ENCODE measurements around the gene RFFL.
"Not testable (repeated sequence)": the region's sequence is repeated elsewhere in the genome, so short reads cannot be mapped to it uniquely, and the experiment has no call there.

The RFFL gene

DNA sequence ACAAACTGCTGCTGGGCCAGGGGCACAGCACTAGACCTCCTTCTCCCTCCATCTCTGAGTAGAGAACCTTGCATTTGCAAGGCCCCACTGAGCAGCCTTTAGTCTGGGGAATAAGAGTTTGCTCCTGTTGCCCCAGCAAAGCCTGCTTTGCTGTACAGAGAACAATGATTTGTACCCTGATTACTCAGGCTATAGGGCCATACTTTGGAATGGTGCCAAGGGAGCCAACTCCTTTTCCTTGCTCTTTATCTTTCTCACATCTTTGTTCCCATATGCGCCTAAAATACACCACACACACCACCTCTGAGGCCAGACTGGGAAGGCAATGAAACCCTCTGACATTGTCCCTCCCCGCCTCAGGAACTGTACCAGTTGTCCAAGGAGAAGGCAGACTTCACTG, 62.0 kb downstream of the RFFL start:
- no peak for DNase-seq

DNA sequence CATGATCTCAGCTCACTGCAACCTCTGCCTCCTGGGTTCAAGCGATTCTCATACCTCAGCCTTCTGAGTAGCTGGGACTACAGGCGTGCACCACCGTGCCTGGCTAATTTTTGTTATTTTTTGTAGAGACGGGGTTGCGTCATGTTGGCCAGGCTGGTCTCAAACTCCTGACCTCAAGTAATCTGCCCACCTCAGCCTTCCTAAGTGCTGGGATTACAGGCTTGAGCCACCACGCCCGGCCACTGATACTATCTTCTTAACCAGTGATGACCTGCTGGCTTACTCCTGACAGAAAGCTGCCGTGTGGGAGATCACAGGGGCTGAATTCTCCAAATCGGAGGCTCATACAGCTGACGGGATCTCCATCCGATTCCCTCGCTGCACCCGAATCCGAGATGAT, 62.5 kb downstream of the RFFL start:
- not testable (repeated sequence) for DNase-seq

DNA sequence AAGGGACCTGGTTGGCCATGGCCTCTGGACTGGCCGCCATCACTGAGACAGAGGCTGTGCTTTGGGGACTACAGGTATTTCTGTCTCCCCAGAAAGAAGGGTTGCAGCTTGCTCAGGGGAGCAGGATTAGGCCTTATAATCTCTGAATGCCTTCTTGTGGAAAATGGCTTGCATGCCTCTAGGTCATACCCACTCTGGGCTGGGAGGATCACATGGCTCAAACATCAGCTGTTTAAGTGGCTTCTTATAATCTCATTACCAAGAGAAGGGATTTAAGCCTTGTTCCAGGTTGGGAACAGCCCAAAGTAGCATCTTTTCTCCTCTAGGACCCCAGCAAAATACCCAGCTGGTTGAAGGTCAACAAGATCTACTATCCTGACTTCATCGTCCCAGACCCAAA, 64.1 kb downstream of the RFFL start:
- no peak for DNase-seq

GRCh38 chr17:34998205-34998604, 65.3 kb downstream of the RFFL start:
- DNase-seq = peak; percentile 86

DNA sequence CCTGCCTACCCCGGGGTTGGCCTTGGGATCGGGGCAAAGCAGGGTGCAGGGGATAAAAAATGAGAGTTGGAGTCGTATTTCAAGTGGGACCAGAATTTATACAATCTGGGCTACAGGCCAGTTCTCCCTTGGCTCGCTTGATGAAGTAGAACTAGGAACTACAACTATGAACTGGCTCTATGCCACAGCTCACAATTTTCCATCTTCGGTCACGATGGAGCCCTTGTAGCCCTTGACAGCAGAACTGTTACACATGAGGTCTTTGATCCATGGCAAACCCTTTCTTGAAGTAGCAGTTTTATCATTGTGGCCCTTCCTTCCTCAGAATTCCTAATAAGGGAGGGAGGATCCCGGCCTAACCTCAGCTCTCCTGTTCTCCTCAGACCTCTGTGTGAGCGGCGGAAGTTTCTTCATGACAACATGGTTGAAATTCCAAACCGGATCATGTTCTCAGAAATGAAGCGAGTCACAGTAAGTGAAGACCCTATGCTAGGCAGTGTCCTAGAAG, 66.1 kb downstream of the RFFL start:
- no peak for DNase-seq

GRCh38 chr17:34996422-34997285, 66.9 kb downstream of the RFFL start:
- no peak for DNase-seq

DNA sequence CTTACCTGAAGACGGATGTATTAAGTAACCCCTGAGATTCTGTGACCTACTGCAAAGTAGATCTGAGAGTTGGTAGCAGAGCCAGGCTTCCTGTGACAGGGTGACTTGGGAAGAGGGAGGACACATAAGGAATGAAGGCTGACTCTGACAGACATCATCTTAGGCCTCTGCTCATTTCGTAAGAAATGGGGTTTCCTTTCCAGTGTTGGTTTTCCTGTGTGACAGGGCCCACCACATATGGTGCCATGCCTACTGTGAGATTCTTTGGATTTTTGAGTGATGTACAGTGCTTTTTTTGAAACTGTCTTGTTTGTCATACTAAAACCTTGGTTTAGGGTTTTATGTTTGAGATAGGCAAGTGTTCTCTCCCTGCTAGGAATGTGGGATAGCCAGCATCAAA, 70.5 kb downstream of the RFFL start:
- DNase-seq = no peak

DNA sequence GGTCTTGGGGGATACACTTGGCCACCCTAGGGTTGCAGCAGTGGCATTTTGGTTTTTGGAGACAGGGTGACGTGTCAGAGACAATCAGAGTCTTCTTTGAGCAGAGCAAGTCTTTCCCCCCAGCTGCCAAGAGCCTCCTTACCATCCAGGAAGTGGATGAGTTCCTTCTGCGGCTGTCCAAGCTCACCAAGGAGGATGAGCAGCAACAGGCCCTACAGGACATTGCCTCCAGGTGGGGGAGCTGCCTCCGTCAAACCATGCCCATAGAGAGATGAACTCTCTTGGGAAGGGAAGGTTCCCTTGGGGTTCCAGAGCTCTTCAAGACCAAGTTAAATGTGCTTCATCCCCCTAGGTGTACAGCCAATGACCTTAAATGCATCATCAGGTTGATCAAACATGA, 71.9 kb downstream of the RFFL start:
- no peak for DNase-seq

GRCh38 chr17:34990921-34991365, 72.6 kb downstream of the RFFL start:
- DNase-seq = no peak

- DNase-seq = no peak
These were observed 74.0 kb downstream of the RFFL start for GRCh38 chr17:34989473-34989872.

GRCh38 chr17:34988644-34989043, 74.9 kb downstream of the RFFL start:
- DNase-seq = no peak

DNA sequence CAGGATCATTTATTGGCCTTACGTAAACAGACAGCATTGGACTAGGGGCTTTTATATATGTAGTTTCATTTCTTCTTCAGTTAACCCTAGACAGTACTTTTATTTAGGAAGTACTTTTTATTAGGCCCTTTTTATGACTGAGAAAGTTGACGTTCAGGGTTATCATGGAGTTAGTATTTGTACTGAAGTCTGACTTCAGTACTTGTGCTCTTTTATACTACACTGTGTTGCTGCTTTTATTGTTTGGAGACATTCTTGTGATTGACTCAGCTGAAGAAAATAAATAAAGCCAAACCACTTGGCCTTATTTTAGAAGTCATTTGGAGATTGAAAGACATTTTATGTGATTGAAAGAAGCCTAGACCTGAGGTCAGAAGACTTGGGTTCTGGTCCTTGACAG, 76.3 kb downstream of the RFFL start:
- DNase-seq = no peak

DNA sequence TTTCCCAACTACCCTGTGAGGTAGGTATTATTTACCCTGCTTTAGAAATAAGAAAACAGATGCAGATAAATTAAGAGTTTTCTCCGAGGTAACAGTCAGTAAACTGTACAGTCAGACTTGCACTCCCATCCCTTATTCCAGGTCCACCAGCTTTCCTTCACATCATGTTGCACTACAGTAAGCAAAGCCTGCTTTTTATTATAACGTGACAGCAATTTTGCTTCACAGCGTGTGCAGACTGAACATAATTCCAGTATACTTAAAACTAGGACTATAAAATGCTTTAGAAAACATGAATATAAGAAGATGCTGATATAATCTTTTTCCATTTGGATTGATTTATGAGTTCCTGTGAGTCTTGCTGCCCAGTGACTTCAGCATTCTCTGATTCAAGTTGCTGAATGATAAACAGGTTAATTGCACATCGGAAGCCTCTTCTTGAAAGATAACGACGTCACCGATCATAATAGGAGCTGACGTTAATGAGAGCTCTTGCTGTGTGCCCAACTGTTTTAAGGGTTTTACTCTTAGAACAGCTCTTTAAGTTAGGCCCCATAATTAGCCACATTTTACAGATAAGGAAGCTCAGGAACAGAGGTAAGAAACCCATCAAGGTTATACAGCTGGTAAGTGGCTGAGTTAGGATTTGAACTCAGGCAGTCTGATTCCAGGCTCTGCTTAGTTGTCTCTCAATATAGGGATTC, 81.8 kb downstream of the RFFL start:
- DNase-seq = no peak

- DNase-seq = no peak
These were observed 82.6 kb downstream of the RFFL start for GRCh38 chr17:34980681-34981537.

DNA sequence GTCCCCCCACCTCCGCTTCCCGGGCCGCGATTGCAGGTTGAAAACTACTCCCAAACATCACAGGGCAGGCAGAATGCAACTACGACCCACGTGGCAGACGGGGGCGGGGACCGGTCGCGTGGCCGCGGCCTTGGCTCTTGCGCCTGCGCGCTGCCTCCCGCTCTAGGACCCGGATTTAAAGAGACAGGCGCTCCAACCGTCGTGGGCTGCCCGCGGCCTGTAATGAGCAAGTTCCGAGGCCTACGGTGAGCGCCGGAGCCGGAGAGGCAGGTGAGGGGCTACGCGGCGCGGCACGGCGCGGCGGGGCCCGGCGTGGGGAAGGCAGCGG, 83.2 kb downstream of the RFFL start, which contains the start of gene LIG3:
Gene LIG3 (plus strand): TSS at position 160 of the 328 bp plus-strand sequence. CDS start 2,494 bp downstream, outside the sequence.
- DNase-seq = peak; percentile 95

- no peak for DNase-seq
These were observed 83.7 kb downstream of the RFFL start for GRCh38 chr17:34979650-34980352.

GRCh38 chr17:34979153-34979552, 84.4 kb downstream of the RFFL start:
- DNase-seq = no peak

GRCh38 chr17:34974794-34975785, 88.4 kb downstream of the RFFL start:
- no peak for DNase-seq

GRCh38 chr17:34974179-34974578, 89.3 kb downstream of the RFFL start:
- no peak for DNase-seq

GRCh38 chr17:34961093-34961911, 102.2 kb downstream of the RFFL start, which contains the start of the genes CCT6B and ZNF830:
Gene CCT6B, minus strand, starts transcription at chr17:34961460. Its CDS starts 67 bp downstream, at chr17:34961393.
Gene ZNF830, plus strand, starts transcription at chr17:34961540. Its CDS starts 27 bp downstream, at chr17:34961567.
- peak; percentile 86 for DNase-seq
